Activated T-cell treated with anti-CD3 and anti-CD28 coated beads, Interleukin-2, amount 50 U/mL, for 48 hours (primary cell): ENCODE measurements around the gene SRC.
A peak's percentile ranks its signal among the peaks of the same experiment; 100 is the strongest.

ENCODE experiments used
- DNase-seq, 2 experiments: peaks; one replicate each; pipeline ENCODE4 v3.0.0-alpha.2; 2020

Gene SRC

DNA sequence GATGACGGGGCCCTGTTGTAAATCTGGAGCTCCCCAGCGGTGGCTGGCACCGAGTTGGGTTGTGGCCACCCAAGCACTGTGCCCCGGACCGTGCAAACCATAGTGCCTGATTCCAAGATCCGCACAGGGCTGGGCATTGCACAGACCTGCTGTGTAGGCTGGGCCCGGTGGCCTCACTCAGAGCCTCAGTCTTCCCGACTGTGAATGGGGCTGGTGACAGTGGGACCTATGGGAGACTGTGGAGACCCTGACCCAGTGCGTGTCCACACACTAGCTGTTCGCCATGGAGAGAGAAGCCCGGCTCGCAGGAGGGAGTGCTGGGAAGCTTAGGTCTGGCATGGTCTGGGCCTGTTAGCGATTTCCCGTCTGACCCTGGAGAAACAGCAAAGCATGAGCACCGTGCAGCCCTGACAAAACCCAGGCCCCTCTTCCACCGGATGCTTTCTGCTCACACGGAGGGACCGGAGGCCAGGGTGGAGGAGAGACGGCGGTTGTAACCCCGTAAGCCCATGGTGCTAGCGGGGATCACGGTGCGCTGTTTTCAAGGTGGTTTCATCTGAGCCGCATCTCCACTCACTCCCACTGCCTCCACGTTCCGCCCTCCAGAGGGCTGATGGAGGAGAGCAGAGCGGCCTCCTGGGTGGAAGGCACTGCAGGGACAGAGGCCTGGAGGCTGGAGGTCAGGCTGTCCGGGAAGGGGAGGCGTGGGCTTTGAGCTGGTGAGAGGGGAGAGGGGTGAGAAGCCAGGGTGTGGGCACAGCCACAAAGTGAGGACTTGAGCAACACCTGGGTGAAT is 52.2 kb downstream of the SRC start:
- DNase-seq: no peak

DNA sequence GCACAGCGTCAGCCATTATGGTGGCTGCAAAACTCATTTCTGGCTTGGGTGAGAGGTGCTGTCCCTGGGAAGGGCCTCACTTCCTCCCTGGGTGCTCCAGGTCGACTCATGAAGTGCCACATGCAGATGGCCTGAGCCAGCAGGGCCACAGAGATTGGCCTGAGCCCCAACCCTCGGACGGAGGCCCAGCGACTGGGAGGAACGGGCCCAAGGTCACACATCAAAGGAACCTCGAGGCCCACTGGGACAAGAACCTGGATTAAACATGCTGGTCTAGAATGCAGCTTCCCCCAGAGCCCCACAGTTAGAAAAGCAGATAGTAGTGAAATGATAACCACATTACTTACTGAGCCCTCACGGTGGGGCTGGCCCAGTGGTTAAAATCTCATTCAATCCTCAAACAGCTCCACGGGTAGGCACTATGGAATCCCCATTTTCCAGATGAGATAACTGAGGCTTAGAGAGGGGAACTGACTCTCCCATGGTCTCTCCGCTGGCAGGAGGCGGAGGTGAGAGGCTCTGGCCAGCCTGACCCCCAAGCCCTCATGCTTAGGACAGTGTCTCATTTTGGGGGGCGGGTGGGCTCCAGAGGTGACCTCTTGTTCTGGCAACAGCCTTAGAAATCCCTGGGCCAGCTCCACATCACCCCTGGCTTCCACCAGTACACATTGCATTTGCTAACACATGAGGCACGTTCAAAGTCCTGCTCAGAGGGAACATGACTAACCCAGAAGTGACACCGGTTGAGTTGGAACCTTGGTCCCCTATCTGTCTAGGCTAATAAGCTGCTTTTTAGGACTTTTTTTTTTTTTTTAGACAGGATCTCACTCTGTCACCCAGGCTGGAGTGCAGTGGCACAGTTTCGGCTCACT is 53.0 kb downstream of the SRC start:
- no peak for DNase-seq

DNA sequence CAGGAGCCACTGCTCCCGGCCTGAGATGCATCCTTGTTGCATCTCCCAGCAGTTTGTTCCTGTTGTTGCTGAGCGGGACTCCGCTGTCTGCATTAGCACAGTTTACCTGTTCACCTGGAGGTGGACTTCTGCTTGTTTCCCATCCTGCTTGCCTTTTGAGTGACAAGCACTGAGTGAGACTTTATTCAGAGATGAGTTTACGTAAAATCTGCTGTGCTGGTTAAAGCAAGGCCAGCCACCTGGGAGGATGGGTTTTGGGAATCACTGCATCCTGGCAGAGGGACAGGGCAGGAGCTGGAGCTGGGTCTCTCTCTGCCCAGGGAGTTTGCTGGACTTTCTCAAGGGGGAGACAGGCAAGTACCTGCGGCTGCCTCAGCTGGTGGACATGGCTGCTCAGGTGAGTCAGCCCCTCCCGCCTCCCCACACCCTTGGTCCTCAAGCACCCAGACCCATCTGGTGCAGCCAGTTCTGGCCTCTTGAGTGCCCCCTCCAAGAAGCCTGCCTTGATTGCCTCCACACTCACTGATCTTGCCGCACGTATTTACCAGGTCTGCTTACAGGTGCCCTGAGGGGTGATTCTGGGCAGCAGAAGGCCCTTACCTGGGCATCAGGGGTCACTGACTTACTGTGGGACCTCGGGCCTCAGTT is 55.5 kb downstream of the SRC start:
- no peak for DNase-seq

DNA sequence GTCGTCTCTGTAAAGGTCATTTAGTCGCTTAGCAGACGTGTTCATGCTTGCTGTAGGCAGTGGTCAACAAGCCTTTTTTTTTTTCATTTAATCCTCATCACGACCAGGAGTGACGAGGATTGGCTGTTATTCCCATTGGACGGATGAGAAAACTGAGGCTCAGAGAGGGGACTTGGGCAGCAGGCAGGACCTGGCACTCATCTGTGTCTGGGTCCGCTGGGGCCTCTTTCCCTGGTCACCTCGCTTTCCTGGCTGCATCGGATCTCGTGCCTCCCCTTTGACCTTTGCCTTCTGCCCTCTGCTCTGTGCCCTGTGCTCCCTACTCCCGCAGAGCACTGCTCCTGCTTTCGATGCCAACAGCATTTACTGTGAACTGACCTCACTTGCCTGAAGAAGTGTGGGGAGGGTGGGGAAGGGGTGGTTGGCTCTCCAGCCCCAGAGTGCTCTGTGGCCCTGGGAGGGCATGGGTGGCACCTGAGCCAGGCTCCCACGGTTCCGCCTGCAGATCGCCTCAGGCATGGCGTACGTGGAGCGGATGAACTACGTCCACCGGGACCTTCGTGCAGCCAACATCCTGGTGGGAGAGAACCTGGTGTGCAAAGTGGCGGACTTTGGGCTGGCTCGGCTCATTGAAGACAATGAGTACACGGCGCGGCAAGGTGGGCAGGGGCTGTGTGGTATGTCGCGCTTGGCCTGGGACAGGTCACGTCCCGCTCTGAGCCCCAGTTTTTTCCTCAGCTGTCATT is 56.2 kb downstream of the SRC start:
- DNase-seq: no peak

GRCh38 chr20:37403107-37404033 is 57.4 kb downstream of the SRC start:
- no peak for DNase-seq

DNA sequence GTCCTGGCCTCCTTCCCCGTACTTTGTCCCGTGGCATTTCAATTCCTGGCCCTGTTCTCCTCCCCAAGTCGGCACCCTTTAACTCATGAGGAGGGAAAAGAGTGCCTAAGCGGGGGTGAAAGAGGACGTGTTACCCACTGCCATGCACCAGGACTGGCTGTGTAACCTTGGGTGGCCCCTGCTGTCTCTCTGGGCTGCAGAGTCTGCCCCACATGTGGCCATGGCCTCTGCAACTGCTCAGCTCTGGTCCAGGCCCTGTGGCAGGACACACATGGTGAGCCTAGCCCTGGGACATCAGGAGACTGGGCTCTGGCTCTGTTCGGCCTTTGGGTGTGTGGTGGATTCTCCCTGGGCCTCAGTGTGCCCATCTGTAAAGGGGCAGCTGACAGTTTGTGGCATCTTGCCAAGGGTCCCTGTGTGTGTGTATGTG is 58.5 kb downstream of the SRC start:
- no peak for DNase-seq

DNA sequence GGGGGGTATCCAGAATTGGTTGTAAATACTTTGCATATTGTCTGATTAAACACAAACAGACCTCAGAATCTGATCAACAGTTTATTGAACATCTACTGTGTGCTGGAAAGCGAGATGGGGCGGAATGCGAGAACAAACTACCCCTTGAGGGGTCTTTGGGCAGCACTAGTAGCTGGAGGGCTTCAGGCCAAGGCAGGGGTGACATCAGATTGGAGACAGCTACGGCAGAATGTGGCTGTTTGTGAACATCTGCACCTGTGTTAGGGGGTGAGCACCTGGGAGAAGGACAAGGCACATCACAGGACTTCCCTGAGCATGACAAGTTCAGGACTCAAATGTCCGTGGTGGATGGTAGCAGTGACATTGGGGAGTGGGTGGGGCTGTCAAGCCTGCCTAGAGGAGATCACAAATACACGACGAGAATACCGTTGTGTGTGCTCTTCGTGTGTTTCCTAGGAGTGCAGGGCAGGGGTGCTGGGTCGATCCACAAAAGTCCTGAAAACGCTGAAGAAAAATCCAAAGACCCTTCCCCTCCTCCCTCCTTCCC is 59.5 kb downstream of the SRC start:
- no peak for DNase-seq

DNA sequence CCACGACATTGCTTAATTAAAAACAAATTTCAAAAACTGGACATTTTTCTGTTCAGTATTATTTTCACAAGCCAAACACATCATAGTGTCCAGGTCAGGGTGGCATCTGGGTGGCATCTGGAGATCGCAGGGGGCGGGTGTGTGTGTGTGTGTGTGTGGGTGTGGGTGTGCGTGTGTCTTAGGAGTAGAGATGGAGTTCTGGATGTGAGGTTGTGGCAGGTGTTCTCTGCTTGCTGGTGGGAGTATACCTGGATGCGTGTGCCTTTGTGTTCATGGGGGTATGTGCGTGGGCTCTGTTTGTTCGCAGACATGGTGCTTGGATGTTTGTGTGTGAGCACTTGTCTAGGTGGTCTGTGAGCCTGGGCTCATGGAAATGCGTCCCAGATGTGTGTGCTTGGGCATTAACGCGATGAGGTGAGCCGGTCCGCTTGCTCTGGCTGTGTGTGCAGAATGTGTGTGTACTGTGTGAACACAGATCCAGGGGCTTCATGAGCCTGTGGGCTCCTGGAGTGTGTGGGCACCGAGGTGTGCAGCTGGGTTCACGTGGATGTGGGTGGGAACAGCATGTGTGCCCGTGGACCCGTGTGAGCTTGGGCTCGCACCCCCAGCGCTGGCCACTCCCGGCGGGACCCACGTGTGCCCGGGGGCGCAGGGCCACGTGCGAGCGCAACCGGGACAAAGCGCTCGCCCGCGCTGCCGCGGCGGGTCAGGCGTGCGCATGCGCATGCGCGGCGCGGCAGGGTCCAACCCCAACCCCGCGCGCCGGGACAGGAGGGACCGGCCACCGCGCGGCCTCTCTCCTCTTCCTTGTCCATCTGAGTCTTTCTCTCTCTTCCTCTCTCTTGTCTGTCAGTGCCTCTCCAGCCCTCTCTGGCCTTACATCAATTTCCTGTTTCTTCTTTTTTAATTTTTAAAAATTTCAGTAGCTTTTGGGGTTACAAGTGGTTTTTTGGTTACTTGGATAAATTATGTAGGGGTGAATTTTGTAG is 60.4 kb downstream of the SRC start:
- DNase-seq: peak; percentile 59 to 67

DNA sequence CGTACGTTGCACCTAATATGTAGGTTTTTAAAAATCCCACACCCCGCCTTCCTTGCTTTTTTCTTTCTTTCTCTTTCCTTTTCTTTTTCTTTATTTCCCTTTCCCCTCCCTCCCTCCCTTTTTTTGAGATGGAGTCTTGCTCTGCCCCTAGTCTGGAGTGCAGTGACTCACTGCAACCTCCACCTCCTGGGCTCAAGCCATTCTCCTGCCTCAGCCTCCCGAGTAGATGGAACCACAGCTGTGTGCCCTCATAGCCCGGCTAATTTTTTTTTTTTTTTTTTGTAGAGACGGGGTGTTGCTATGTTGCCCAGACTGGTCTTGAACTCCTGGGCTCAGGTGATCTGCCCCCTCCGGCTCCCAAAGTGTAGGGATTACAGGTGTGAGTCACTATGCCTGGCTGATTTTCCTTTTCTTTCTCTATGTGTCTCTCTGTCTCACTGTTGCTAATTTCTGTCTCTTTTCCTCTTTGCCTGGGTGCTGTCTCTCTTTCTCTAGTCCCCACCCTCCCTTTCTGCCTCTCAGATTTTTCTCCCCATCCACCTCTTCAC is 61.2 kb downstream of the SRC start:
- no peak for DNase-seq

DNA sequence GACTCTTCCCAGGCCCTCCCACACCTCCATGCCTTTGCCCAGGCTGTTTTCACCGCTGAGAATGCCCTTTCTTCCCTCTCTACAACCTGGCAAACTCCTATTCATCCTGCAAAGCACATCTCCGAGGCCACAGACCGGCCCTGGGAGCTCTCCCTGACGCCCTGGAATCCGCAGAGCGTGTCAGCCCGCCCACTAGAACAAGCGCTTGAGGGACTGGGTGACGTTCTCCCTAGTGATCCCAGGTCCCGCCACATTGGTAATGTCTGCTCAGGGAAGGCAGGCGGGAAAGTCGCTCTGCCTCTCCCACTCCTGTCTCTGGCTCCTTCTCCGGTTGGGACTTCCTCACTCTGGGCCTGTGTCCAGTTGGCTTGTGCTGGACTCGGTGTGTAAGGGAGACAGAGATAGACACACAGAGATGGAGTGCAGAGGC is 61.6 kb downstream of the SRC start:
- DNase-seq: no peak

DNA sequence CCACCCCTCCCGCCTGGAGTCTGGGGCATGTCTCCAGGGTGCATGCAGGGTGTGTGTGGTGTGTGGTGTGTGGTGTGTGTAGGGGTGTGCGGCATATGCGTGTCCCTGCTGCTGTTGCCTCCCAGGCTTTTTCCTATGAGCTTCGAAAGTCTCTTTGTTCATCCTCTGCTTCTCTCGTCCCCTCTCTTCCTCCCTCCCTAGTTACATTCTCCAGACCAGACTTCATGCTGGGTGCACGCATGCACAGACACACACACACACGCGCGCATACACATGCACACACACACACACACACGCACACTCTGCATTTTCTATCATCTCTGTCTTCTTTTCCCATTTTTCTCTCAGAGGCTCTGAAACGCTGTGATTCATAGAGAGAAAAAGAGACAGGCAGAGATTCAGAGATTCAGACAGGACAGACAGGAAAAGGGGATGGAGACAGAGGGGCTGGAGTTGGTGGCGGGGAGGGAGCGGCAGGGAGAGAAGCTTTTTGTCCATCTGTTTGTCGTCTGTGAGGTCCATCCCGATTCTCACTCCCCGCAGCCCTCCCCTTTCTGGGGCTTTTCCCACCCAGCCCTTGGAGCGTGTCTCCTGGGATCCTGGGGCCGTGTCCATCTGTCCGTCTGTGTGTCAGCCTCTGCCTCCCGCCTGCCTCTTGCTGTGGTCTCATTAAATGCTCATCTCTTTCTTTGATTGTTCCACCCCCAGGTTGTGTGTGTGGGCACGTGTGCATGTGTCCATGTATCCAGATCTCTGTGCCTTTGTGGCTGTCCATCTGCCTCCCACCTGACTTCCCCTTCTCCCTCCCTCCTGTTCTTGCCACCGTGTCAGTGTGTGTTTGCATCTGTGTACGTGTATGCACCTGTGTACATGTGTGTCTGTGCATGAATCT is 62.6 kb downstream of the SRC start:
- DNase-seq: no peak

- DNase-seq: no peak
These were observed 65.7 kb downstream of the SRC start for GRCh38 chr20:37411408-37412219.

GRCh38 chr20:37413023-37413334 is 67.0 kb downstream of the SRC start:
- no peak for DNase-seq

DNA sequence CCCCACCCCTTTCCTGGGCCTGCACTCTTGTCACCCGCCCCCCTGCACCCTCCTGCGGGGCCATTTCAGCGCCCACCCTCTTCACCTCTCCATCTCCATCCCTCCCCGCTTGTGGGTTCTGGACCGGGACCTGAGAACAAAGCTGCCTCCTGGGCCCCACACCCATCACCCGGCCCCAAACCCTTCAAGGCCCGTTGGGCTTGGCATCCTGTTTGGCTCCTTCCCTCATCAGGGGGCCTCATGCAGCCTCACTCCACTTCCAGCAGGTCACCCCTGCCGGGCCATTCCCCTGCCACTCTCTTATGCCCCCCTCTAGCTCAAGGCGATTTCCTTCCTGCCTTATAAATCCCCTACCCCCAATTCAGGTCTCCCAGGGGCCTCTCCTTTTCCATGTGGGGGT is 67.4 kb downstream of the SRC start:
- DNase-seq: no peak

GRCh38 chr20:37414224-37415035 is 68.5 kb downstream of the SRC start:
- DNase-seq: no peak

DNA sequence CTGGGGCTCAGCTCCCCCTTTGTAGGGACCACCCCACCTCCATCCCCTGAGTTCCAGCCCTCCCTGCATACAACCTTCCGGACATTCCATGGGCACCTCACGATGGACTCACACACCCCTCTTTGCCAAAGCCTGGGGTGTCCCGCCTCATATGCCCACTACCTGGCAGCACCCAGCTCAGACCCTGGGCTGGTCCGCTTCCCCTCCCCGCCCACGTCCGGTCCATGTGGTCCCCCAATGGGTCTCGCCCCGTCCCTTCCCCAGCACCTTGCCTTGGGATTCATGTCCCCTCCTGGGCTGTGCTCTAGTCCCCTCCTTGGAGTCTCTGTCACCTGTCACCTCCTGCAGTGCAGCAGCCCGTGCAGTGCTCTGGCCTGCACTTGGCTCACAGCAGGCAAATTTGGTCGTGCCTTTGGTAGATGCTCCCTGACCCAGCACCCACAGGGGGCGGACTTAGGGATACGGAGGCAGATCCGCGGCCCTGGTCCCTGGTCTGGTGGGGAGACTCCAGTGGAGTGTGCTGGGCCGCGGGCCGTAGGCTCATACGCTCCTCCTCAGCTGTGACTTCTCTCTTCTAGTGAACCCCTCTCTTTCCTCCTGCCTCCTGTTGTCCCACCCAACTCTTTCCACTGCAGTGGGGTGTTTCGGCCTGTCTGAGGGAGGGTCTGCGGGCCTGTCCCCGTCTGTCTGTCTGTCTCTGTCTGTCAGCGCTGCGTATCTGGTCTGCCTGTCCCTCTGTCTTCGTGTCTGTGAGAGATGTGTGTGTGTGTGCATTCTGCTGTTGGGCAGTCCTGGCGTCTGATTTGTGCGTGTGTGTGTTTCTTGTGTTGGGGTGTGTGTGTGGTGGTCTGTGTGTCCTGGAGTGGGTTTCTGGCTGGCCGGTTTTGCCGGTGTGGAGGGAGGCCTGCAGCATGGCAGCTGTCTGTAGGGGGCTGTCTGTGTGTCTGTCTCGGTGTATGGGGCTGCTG is 69.5 kb downstream of the SRC start:
- no peak for DNase-seq
